Stimulated activated CD4-positive, alpha-beta T cell treated with anti-CD3 and anti-CD28 coated beads, Interleukin-15, amount 100 ng/mL, for 1 hour (primary cell): ENCODE results near the gene LRRC74A.

Source experiments
- DNase-seq, 2 donors: peaks; one replicate each; pipeline ENCODE4 v3.0.0-alpha.2; 2020; ENCODE audit warnings: low read depth in 1 of 2, low spot score in 1 of 2

Gene LRRC74A

DNA sequence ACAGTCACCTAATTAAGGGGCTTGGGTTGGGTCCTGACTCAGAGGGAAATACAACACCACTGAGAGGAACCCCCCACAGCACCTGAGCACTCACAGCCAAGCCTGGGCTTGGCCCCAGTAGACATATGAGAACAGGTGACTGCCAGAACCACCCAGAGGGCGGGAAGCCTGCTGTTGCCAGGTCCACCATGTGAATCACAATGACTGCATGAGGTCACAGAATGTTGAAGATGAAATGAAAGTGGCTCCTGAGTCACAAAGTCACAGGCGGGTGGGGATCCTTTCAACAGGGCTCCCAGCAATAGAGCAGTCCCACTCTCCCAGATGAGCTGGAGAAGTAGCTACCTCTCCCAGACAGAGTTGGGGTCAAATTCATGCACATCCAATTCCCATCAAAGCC lies at the start of gene LRRC74A:
Gene LRRC74A, plus strand, starts transcription at position 287 of the 400 bp plus-strand sequence. CDS start 290 bp downstream, outside the sequence.
- no peak for DNase-seq

DNA sequence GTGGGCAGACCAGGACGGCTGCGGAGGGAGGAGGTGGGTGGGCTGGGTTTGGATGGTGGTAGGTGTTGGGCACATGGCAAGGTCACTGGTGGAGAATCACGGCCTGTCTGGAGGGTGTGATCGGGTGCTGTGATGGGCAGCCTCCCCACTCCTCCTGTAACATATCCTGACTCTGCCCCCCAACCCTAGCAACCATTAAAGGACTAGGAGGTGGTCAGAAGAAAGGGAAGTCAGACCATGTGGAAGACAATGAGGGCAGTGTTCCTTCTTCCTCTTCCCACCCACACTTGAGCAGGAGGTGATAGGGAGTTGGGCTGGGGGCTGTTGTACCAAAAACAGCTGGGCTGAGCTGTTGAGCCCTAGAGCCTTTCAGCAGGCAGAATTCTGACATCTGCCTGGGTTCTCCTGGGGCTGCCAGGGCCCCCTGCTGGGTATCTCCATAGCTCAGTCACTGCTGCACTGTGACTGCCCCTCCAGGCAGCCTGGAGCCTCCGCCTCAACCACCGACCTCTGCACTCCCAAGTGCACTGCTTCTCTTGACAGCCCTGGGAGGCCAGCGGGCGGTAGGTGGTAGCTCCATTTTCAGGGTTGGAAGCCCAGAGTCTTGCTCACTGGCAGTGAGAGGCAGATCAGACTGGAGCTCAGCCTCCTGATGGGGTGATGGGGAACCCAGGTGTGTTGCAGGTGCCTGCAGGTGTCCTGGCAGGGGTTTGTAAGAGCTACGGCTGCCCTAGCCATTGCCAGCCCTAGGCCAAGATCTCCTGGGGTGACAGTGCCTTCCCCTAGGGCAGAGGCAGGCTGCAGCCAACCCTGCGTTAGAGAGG lies 49.6 kb upstream of the LRRC74A start:
- DNase-seq = no peak

DNA sequence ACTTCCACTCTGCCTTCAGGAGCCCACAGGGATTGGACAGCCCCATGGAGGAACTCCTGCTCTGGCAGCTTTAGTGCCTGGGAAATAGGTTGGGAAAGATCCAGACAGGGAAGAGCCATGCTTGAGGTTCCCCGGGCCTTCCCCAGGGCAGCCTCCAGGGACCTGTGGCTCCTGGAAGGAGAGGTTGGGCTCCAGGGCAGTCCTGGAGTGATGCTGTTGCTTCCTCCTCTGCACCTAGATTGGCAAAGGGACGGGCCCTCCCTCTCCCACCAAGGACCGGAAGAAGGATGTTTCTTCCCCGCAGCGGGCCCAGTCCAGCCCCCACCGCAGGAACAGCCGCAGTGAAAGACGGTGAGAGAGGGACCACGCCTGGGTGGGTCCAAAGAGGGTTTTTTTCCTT lies 48.5 kb upstream of the LRRC74A start:
- no peak for DNase-seq

DNA sequence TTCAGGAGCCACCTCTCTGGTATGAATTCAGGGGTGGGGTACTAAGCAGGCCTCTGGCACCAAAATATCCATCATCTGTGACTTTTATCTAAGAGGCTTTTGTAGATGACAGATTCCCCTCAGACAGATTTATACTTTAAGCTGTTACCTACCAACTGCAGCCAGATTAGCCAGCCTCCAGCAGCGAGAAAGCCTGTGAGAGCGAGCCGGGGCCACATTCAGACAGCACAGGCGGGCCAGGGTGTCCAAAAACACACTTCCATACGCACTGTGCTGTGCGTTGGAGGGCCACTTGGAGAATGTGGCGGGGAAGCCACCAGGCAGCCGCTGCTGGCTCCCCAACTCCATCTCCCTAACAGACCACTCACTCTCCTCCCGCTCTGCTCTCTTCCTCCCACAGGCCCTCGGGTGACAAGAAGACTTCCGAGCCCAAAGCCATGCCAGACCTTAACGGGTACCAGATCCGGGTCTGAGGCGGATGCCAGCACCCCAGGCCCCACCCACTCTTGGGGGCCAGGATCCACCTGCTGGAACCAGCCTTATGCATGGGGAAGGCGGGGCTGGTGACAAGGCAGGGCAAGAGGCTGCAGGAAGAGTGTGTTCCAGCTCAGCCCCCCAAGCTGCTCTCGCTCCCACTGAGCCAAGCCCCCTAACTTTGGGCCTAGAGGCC lies 47.5 kb upstream of the LRRC74A start:
- no peak for DNase-seq

DNA sequence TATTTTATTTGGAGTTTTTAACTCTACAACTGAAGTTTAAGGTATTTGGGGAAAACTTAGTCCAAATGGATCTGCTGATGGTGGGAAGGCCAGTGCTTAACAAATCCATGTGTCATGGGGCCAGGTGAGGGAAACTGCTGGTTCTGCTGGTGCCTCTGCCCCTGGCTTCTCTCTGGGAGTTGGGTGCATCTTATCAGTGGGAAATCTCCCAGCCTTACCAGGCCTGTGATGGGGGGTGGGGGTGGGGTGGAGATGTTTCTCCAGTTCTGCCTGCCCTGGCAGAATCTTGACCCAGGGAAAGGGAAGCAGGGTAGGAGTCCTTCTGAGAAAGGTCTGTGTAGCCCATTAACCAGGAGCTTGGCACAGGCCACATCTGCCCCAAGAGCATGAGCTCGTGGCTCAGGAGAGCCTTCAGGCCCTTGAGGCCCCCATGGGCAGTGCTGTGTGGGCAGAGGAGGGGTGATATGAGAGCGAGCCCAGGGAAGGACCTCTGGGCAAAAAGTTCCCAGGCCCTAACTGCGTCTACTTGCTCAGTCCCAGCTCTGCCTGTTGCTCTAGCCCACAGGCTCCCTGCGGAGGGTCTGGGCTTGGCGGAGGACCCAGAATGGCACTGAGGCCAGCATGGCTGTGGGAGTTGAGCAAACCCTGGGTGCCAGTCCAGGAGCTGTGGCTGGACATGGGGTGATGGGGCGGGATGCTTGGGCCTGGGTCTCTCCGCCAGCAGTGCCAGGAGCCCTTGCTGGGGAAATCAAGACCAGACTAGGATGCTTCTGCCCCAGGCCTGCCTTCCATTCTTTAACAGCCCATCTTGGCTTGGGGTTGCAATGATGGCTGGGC lies 46.8 kb upstream of the LRRC74A start:
- no peak for DNase-seq

DNA sequence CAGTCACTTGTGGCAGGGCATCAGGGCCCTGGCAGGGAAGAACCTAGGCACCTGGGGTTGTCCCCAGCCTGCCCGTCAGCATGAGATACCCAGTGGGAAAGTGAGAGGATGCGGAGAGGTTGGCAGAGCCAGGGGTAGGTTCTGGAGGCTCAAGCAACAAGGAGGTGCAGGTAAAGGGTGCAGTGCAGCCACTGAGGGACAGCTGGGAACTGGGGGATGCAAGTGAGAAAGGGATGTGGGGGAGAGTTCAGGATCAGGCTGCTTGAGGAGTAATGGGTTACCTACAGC lies 46.2 kb upstream of the LRRC74A start:
- DNase-seq = no peak

DNA sequence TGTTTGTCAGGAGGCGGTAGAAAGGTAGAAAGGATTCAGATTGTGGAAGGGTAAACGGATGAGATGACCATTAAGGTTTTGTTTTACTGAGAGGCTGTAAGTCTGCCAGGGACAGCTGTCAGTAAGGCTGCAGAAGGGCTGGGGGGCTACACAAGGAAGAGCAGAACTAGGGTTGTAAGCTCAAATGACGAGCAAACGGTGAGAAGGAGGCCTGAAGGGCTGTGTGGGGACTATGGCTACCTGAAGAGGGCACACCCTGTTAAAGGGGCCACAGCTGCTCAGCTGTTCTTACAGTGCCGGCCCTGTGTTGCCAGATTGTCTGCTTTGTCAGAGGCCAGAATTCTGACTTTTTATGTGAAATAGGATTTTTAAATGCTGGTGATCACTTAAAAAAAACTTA lies 45.8 kb upstream of the LRRC74A start:
- no peak for DNase-seq

DNA sequence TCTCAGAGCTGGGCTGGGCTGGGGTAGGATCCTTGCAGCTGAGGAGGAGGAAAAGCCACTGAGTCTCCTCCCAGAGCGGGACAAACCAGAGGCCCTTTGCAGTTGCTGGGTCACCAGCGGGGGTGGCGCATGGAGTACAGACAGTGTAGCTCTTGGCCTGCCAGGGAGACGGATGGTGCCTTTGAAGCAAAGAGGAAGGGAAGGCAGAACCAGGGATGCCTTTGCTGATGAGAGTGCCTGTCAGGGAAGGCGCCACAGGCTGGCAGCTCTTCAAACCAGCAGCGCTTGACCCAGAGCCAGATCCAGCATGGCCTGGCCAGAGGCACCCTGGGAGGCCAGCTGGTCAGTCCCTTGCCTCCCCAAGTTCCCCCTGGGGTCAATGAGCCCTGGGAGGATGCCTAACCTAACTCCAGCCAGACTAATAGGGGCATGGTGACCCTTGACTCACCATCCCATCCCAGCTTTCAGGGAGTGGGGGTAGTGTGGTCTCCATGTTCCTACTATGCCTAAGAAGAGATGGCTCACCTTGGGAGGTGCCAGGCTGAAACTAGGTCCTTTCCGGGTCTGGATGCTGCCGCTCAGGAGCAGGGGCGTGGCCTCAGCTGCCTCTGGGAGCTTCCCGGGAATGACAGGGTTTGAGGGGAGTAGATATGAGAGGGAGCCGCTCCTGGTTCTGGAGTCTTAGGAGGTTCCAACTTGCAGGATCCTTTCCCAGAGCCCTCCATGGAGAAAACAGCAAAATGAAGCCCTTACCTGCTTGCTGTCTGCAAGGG lies 45.1 kb upstream of the LRRC74A start:
- no peak for DNase-seq

DNA sequence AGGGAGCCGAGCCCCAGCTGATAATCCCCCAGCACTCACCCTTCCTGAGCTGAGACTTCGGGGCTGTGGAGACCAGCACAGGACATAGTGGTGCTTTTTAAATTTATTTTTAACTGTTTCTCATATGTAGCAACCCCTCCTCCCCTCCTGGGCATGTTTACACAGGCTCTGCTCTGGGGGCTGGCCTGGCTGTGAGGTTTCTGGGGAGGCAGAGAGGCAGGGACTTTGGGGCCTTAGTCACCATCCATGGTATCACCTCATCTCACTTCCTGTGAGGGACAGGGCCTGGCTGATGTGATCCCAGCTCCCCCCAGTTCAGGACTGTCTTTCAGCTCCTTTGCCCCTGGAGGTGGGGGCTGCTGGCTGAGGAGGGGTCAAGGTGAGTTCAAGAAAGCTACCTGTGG lies 44.6 kb upstream of the LRRC74A start:
- no peak for DNase-seq

DNA sequence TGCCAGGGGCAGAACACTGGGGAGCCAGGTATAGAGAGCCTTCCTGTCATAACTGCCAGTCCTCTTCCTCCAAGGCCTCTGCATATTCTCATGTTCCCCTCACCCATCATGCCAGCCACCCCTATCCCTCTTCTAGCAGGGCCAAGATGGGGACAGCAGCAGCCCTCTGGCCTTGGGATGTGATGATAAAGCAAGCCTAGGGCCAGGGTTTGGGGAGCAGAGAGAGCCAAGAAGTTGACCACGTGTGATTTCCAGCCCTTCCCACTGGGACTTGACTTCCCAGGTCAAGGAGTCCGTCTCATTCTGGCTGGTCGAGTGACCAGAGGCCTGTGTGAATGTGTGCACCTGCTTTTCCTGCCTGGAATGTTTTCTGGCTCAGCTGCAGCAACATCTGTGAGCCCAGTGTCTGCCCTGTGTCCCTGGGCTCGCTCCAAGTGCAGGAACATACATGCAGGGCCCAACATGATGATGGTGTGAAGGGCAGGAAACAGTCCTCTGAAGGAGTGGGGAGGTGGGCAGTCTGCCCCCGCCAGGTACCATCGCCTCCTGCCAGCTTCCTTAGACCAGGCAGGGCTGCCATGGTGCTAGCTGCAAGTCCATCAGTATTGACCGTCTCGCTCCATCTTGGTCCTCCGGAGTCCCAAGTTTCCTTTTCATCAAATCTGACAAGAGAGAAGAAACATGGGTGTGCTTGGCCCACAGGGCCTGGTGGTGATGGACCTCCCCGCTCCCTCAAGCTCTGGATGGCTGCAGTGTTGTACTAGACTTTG lies 43.9 kb upstream of the LRRC74A start:
- DNase-seq = no peak

DNA sequence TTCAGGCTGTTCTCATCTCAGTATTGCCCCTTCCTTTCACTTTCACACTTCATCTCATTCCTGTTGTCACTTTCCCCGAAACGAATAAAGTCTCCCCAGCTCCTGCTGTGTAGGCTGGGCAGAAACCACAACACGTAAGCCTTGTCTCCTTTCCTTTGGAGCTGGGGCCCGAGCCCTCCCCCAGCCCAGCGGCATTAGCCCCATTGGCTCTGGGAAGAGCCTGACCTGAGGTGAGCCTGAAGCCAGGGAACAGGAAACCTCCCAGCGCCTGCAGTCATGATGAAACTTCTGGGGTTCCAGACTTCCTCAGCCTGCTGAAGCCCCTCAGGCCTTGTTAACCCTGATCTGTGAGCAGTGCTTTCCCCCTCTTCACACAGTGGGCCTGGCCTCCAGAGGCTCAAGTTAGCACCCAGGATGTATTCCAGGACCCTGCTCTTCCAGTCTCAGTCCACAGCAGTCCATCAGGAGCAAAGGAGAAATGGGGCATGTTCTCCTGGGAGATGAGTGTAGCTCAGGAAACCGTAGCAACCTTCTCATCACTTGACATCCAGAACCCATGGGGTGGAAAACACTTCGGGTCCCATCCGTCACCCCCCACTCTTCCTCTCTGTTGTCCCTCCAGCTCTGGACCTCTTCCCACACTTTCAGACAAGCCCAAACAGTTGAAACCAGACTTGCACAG lies 43.2 kb upstream of the LRRC74A start:
- no peak for DNase-seq

DNA sequence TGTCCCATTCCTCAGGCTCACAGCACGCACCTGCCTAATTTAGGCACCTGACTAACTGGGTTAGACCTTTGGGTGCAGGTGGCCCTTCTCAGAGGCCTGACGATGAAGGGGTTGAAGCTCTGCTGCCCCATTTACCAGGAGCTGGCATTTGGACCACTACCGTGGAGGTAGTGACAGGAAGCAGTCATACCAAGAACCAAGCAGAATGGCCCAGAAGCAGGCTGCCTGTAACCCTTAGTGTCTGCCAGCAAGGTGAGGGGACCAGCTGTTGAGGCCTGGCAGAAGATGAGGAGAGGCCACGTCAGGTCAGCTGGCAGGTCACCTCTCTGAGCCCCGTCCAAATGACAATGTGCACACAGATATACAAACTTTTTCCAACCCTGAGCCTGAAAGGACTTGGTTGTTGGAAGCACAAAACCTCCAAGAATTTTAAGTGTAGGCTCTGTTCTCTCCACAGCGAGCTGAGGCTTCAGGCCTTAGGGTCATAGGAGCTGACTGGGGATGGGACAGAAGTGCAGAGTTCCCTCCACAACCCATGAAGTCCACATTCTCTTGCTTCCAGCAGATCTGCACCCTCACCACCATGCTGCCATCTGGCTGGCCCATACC lies 41.8 kb upstream of the LRRC74A start:
- DNase-seq = no peak

DNA sequence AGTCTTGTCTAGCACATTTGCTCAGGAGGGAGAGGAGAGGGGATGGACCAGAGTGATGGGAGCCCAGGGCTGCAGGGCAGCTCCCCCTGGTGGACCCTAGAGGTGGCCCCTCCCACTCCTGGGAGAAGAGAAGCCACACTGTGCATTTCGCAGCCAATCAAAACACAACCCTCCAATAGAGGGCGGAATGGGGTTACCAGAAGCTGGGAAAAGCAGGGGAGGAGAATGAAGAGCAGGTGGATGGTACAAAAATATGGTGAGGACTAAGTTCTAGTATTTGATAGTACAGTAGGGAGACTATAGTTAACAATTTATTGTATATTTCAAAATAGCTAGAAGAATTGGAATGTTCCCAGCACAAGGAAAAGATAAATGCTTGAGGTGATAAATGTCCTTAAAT lies 41.3 kb upstream of the LRRC74A start:
- DNase-seq = peak; percentile 23 to 30

DNA sequence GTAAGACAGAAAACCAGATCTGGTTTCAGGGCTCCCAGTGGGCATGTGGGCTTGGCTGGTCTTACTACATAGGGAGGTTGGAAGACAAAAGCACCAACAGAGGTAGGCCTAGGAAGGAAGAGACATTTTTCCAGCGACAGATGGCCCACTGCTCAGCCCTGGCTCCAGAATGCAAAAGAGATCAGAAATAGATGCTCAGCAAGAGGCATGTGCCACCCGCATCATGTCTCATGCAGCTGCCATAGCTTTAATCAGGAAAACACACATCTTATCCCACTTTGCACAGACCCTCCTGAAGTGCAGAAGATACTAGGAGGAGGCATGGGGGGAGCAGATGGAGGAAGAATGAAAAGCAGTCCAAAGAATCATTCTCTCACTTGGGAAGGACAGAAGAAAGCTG lies 39.6 kb upstream of the LRRC74A start:
- no peak for DNase-seq

DNA sequence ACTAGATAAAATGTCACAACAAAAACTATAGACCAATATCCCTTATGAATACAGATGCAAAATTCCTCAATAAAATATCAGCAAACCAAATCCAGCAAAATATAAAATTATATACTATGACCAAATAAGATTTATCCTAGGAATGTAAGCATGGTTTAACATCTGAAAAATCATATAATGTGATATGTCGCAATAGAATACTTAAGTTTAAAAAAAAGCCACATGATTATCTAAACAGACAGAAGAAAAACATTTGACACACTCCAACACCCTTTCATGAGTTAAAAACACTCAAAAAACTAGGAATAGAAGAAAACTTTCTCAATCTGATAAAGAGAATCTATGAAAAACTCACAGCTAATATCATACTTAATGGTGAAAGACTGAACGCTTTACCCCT lies 33.8 kb upstream of the LRRC74A start:
- DNase-seq = no peak

DNA sequence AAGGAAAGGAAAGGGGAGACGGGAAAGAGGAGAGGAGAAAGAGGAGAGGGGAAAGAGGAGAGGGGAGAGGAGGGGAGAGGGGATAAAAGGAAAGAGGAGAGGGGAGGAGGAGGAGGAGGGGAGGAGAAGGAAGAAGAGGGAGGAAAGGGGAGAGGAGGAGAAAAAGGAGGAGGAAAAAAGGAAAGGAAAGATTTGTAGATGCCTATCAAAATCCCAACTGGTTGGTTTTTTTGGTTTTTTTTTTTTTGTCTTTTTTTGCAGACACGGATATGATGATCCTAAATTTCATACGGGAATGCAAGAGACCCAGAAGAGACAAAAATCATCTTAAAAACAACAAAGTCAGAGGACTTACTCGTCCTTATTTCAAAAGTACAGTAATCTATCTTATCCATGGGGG lies 32.9 kb upstream of the LRRC74A start:
- DNase-seq = no peak

DNA sequence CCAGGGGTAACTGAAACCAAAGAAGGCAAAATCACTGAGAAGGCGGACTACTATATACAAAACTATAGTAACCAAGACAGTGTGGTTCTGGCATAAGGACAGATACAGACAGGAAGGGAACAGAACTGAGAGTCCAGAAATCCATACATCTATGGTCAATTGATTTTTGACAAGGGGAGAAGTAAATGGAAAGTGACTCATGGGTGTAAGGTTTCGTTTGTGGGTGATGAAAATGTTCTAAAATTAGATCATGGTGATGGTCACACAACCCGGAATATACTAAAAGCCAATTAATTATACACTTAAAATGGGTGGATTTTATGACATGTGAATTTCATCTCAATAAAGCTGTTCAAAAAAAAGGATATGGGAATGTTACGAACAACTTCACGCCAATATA lies 32.3 kb upstream of the LRRC74A start:
- no peak for DNase-seq

DNA sequence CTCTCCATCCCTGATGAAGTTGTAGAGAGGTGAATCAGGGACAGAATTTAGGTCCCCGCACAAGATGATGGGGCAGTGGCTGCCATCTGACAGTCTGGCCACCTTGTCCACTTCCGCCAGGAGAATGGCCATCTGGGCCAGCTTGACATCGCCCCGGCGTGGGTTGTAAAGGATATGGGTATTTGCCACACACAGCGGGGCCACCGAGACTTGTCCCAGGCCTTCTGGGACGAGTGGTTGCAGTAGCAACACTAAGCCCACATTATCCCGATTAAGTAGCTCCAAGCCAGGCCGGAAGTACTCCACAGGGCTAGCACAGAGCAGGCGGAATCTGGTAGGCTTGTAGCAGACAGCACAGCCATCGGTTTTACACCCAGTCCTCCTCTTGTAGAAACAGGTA lies 19.8 kb upstream of the LRRC74A start:
- no peak for DNase-seq

DNA sequence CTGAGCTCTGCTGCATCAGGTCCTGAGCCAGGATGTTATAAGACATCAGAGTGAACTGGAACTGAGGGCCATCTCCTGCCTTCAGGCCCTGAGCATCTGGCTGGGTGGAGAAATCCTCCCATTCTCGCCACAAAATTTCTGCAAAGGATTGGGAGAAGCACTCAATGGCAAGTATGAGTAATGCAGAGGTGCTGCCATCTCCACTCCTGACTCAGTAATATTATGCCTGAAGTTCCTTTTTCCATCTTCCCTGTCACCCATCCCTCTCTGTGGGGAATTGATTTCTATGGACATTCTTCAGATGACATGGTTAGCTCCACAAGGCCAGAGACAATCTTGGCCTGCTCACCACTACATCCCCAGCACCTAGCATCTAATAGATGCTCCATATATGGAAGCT lies 18.2 kb upstream of the LRRC74A start:
- no peak for DNase-seq

DNA sequence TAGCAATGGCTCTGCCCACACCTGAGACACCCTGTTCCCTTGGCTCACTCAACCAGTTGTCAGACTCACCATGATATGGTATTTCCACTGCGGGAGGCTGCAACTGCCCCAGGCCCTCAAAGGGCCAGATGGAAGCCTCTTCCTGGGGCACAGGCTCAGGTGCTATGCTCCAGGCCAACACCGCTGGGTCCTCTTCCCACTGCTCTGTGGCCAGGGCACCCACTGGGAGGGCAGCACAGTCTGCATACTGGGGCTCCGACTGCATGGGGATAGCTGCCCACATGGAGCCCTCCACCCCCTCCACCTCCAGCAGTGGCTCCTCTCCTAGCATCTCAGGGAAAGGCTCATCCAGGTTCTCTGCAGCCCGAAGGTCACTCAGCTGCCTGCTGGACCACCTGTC lies 17.2 kb upstream of the LRRC74A start:
- DNase-seq = no peak
